ENCODE measurements around the gene IL1A.

Gene IL1A

DNA sequence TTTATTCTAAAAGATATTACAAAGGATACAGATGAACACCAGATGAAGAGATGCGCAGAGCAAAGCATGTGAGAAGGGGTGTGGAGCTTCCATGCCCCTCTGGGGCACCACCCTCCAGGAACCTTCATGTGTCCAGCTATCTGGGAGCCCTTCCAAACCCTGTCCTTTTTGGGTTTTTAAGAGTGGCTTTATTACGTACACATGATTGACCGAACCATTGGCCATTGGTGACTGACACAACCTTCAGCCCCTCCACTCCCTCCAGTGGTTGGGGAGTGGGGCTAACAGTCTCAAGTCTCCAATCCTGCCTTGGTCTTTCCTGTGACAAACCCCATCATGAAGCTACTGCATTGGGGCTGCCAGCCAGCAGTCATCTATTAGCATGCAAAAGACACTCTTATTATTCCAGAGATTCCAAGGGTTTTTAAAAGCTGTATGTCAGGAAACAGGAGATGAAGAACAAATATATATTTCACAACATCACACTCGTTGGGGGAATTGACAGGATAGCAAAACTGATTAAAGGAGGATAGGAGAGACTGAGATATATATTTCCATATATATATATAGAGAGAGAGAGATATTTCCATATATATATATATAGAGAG, 32.9 kb upstream of the IL1A start:
- no peak for DNase-seq

DNA sequence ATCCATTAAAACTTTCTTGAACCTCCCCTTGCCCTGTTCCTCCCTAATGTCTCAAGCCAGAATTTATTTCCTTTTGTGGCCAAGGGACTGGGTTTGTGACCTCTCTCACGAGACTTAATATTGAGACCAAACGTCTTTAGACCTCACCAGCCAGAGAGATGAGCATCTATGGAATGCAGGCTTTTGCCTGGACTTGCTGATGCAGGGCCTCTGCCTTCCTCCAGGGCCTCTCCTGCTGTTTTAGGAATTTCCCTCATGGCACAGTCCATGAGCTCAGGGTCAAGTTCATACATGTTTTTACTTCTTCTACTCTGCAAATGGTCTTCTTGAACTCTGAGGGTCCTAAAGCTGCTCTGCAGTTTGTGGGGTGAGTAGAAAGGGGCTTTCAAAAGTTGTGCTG, 30.0 kb upstream of the IL1A start:
- DNase-seq: no peak

DNA sequence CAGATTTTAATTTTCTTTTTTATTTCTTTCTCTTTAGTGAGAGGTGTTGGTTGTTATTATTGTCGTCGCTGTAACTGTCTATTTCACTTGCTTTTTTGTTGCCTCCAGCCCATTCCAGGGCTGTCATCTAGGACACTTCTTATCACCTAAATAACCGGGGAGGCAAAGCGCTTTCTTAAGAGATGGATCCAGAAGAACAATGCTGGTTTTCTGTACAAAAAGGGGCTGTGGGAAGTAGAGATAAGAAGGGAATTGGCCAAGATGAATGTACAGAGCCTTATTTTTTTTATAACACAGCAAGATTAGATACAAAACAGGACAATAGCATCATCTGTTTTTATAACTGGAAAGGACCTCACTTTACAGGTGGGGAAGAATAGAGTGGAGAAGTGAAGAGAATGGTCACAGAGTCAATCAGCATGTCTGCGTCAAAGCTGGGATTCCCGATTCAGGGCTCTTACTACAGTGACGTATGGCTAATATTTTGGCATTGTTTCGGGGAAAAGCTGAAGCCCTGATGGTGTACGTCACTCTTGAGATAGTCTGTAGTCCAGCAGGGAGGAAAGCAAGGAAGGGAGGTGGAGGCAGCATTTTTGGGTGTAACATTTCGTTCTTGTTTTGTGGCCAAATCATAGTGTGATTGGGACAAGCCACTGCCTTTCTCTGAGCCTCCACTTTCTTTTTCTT, 29.1 kb upstream of the IL1A start:
- DNase-seq: no peak

DNA sequence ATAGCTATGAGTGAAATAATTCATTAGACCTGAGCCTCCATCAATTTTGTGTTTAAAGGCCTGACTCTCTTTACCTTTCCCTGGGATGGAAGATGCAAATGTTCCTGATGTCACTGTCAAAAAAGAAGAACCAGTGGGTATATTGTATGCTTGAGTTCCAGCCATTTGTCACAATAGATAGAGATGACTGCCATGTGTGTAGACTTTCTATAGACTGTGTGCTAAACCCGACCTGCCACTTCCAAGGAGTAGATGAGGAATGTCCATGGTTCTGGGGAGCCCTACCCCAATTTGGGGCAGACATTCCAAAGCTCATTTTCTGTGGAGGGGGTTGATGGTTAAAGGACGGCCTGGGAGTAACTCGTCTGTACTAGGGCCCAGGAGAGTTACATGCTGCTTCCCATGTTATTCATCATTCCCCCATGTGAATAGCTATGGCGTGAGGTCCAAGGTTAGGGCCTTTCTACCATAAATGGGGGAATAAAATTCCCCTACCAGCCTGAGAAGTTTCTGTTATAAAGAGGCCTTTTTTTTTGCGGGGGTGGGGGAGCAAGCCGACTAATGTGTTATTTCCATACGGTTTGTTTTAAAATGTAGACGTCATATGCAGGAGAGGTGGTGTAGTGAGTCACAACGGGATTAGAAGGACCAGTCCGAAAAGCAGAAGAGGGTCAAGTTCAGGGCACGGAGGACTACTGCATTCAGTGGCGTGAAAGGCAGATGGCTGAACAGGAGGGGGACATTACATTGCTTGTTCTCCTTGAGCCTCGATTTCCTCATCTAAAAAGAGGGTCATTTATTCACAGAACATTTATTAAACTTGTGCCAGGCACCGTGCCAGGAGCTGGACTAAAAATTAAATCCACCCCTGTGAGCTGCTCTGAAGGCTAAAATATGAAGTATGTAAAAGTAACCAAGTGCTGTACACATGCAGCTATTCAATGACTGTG, 28.3 kb upstream of the IL1A start:
- no peak for DNase-seq

DNA sequence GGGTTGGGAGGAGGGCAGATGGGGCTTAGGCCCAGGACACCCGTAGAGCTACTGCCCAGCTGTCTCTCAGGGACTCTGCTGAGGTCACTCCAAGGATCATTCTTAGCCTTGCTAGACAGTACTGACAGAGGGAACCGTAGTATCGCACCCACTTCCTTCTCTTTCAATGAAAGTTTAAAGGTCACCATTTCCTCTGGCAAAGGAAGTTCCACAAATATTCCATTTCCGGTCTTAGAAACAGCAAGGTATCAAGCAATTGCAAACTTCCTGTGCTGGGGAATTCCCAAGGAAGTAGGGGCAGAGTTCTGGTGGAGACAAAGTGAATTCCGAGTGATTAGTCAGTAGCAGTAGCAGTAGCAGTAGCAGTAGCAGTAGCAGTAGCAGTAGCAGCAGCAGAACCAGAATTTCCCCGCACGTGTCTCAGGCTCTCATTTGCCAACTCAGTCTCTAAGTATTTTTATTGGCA, 27.6 kb upstream of the IL1A start:
- no peak for DNase-seq

DNA sequence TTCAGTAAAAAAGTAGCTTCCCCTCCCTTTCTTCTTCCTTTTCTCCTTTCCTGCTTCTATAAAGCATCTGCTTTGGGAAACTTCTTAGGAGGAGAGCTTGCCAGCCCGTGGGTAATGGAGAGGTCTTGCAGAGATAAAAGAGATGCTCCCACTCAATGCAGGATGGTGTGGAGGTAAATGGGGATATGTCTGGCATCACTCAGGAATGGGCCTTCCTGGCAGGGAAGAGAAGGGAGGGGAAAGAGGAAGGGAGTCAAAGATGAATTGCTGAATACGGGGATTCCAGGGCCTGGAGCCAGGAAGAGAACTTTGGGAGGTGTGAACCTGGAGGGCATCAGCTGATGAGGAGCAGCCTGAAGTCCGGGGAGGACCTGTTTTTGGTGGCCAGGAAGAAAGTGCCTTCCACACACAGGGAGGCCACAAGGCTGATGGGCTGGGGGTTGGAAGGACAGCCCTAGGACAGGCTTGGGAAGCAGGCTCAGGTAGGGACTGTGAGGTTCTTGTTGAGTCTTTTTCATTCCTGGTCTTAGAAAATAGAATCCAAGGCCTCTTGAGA, 27.1 kb upstream of the IL1A start:
- DNase-seq: no peak

DNA sequence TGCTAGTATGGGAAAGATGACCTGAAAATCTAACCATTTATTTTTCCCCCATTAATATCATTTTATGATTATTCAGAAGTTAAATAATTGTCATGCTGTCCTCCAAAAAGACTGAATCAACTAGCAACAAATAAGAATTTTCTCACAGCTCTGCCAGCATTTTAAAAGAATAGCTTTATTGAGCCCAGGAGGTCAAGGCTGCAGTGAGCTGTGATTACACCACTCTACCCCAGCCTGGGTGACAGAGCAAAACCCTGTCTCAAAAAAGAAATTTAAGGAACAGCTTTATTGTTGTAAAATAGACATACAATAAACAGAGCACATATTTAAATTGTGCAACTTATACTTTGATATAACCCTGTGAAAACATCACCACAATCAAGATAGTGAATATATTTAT, 24.8 kb upstream of the IL1A start:
- DNase-seq: no peak

DNA sequence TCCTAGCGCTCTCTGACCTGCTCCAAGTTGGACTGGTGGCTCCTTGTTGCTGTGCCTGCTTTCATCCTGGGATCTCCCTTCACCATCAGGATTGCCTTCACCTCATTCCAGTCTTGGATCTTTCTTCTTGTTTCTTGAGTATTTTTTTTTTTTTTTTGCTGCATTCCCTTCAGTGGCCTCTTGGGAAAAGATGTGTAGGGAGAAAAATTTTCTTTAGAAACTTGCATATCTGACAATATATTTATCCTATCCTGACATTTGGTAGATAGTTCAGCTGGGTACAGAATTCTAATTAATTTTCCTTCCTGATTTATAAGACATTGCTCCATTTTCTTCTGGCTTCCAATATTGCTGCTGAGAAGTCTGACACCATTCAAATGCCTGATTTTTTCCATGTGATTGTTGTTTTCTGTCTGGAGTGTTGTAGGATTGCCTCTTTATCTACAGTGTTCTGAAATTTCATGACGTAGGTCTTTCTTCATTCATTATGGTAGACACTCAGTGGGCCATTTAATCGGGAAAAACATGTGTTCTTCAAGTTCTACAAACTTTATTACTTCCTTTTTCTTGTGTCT, 23.0 kb upstream of the IL1A start:
- no peak for DNase-seq

DNA sequence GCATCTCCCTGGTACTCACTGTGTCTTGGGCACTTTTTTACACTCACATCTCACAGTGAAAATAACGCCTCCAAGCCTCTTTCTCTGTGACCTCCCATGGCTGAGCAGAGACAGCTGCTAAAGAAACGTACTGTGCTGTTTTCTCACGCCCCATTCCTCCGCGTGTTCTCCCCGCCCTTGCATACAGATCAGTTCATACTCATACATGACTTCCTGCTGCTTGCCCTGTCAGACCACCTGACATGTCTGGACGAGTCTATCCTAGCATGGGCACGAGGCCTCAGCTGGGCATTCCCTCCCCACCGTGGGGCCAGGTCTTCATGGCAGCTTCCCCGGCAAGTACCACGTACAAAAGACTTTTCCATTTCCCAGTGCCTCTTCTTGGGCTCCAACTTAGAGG, 21.2 kb upstream of the IL1A start:
- no peak for DNase-seq

DNA sequence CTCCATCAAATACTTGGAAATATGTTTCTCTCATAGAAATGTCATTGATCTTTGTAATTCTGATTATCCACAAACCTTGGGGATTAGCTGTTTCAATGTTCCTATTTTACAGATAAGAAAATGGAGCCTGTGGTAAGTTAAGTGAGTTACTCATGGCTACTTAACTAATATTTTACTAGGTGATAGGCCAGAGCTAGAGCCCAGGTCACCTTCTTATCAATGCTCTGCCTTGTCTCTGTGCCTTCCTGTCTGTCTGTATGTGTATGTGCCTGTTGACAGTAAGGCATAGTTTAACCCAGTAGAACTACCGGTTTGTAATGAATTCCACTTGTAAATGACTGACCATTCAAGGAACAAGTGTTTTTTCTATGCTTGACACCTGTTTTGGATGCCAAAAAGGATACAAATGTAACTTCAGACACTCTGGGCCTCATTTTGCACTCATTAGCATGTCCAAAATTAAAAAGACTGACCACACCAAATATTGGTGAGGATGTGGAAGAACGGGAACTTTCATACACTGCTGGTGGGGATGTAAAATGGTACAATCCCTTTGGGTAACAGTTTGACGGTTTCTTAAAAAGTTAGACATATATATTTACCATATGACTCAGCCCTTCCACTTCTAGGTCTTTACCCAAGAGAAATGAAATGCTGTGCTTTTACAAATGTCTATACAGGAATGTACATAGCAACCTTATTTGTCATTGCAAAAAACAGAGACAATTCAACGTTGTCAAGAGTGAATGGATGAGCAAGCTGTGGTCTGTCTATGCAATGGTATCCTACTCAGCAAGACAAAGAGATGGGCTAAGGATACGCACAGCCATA, 19.6 kb upstream of the IL1A start:
- no peak for DNase-seq

DNA sequence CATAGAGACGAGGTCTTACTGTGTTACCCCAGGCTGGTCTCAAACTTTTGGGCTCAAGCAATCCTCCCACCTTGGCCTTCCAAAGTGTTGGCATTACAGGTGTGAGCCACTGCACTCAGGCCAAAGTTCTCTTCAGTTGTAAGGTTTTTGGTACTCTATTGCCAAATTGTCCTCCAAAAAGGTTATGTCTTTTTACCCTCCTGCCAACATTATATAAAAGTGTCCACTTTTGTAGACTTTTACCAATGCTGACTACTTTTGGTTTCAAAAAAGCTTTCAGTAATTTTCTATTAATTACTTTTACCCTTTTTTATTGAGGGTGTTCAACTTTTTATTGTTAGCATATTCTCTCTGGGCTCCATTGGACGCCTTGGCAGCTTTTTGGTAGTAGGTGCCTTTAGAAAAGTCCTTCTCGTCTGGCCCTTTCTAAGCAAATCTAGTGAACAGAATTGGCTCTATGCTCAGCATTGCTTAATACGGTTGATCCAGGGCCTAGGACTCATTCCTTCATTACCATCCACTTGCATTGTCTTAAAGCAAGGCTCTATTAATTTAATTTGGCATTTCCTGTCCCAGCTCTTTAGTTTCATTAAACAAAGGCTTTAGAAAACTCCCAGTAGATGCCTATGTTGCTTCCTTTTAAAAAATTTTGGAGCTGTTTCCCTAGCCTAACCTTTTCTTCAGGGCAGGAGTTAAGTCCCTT, 16.7 kb upstream of the IL1A start:
- no peak for DNase-seq

DNA sequence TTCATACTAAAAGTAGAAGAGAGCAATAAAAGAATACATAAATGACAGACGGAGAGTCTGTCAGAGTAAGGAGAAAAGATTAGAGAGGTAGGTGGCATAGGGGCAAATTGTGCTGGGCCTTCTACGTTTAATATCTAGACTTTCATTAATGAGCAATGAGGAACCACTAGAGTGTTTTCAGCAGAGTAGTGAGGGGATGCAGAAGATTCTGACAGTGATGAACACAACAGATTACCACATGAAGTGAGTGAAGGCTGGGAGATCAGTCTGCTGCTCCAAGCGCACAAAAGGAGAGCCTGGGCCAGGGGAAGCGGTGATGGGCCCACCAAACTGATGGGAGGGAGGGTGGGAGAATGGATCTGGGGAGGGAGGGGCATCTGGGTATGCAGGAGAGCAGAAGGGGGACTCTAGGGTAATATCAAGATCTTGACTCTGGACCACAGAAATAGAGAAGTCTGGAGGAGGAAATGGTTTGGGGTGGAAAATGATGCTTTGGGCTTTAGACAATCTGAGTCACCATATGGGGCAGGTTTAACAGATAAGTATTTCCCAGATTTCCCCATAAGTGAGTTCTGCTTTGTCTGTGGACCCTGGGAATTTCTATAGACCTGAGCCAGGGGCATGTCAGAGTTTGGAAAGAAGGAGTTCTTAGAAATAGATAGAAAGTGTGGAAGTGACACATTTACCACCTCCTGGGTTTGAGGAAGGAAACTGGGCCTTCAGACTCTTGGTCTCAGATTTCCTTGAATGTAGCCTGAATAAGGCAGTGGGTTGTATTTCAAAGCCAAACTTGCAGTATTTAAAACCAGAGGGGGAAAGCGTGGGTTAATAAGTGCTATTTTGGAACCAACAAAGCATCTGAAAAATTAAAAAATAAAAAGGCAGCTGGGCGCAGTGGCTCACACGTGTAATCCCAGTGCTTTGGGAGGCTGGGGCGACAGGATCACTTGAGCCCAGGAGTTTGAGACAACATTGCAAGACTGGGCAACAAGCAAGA, 15.0 kb upstream of the IL1A start:
- no peak for DNase-seq

DNA sequence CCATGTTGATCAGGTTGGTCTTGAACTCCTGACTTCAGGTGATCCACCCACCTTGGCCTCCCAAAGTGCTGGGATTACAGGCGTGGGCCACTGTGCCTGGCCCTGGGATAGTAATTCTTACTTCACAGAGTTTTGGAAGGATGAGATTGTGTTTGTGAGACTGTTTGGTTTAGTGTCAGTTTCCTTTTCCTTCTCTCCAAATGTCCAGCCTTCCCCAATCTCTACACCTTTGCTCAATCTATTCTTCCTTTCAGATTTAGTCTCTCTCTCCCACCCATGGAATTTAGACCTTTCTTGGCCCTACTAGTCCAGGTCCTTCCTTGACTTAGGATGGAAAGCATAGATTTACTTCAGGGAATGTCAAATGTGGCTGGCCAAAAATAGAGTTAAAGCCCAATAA, 12.2 kb upstream of the IL1A start:
- DNase-seq: no peak

DNA sequence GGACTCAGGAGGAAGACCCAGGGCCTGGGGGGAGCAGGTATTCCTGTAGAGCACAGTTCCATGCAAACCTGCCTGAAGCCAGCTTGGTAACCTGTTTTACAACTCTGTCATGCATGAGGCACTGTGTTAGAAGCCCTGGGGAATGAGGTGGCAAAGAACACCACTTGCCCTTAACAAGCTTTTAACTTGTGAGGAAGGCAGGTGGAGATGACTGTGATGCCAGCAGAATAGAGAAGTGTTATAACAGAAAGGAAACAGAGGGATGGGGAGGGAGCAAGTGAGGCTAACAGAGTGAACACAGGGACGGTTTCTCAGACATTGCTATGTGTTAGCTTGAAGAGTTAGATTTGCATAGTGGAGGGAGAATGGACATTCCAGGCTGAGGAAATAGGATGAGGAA, 11.5 kb upstream of the IL1A start:
- DNase-seq: no peak

DNA sequence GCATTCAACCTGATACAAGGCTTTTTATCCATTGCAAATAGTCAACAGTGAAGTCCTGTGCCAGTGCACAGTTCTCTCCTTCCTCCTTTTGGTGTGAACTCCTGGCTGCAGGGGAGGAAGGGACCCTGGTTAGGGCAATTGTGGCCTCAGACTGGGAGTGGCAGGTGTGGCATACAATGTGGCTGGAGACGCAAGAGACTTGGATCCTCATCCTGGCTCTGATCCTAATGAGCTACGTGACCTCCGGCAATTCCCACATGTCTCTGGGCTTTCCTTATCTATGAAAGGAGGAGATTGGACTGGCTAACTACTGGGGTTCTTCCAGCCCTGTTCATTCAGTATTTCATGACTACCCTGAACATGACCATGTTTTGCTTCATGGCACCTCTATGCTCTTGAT, 10.5 kb upstream of the IL1A start:
- DNase-seq: no peak

DNA sequence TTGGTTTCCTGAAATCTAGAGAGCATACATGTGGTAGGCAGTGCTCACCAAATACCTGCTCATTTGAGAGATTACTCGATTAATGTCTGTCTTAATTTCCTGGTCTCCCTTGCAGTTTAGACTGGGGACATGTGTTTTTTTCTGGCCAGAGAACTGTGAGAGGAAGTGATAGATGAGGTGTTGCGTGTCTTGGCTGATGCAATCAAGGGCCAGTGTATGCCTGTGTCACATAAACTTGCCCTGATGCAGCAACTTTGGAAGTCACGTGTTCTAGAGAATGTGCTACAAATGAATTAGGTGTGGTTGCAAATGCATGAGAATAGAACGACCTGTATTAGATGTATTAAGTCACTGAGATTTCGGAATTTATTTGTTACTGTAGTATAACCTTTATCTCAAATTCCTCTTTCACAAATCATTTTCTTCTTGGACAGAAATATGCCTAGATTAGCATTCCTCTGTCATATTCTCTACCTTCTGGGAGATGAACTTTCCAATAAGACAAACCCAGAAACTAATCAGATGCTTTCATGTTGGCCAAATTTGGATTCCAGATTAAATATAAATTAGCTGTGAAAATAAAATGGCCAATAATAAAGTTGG, 9.9 kb upstream of the IL1A start:
- DNase-seq: no peak

DNA sequence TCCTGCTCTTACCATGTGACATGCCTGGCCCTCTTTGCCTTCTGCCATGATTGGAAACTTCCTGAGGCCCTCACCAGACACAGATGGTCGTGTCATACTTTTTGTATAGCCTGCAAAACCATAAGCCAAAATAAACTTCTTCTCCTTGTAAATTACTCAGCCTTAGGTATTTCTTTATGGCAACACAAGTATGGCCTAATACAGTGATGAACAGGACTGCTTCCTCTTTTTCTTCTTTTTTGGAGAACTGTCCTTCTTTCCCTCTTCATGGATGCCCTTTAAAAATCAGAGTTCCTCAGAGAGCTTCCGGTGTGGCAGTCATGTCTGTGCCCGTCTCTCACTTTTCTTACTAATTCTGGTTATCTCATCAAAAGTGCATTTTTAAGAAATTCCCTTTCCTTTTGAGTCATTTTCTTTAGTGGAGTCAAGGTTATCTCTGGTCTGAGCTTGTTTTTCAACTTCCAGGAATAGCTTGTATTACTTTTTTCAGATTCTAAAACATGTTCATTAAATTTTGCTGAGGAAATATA, 9.2 kb upstream of the IL1A start:
- no peak for DNase-seq

DNA sequence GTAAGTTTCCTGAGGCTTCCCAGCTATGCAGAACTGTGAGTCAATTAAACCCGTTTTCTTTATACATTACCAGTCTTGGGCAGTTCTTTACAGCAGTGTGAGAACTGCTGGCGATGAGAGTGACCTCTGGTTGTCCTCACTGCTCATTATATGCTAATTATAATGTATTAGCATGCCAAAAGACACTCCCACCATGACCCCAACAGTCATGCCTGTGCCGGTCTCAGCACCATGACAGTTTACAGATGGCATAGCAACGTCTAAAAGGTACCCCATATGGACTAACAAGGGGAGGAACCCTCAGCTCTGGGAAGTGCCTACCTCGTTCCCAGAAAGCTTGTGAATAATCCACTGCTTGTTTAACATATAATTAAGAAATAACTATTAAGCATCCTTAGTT, 8.1 kb upstream of the IL1A start:
- DNase-seq: no peak

DNA sequence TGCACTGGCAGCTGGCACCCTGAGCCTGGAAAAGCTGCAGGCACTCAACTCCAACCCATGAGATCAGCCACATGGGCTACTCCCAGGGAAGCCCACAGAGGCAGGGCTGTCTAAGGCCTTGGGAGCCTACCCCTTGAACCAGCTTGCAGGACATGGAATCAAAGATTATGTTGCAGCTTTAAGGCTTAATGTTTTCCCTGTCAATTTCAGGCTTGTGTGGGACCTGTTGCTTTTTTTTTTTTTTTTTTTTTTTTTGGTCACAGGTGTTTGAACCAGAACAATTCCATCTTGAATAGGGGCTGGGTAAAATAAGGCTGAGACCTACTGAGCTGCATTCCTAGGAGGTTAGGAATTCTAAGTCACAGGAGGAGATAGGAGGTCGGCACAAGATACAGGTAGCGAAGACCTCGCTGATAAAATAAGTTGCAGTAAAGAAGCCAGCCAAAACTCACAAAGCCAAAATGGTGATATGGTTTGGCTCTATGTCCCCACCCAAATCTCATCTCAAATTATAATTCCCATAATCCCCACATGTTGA, 7.5 kb upstream of the IL1A start:
- no peak for DNase-seq

Measured in NCI-H1694 treated with DMSO at 0.1 percent for 48 hours (cell line).